GM19239 (cell line): ENCODE results near the gene HS3ST5.

Experiments
- DNase-seq: peaks from one replicate; pipeline ENCODE4 v3.0.0; 2011; ENCODE audit warnings: low spot score; ENCODE audit not compliant: insufficient read length
- FAIRE-seq: peaks from 2 replicates; lab custom pipeline; 2011; peaks lifted over from hg19 to GRCh38; lab: Jason Lieb, UNC

Gene HS3ST5, protein sequence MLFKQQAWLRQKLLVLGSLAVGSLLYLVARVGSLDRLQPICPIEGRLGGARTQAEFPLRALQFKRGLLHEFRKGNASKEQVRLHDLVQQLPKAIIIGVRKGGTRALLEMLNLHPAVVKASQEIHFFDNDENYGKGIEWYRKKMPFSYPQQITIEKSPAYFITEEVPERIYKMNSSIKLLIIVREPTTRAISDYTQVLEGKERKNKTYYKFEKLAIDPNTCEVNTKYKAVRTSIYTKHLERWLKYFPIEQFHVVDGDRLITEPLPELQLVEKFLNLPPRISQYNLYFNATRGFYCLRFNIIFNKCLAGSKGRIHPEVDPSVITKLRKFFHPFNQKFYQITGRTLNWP

DNA sequence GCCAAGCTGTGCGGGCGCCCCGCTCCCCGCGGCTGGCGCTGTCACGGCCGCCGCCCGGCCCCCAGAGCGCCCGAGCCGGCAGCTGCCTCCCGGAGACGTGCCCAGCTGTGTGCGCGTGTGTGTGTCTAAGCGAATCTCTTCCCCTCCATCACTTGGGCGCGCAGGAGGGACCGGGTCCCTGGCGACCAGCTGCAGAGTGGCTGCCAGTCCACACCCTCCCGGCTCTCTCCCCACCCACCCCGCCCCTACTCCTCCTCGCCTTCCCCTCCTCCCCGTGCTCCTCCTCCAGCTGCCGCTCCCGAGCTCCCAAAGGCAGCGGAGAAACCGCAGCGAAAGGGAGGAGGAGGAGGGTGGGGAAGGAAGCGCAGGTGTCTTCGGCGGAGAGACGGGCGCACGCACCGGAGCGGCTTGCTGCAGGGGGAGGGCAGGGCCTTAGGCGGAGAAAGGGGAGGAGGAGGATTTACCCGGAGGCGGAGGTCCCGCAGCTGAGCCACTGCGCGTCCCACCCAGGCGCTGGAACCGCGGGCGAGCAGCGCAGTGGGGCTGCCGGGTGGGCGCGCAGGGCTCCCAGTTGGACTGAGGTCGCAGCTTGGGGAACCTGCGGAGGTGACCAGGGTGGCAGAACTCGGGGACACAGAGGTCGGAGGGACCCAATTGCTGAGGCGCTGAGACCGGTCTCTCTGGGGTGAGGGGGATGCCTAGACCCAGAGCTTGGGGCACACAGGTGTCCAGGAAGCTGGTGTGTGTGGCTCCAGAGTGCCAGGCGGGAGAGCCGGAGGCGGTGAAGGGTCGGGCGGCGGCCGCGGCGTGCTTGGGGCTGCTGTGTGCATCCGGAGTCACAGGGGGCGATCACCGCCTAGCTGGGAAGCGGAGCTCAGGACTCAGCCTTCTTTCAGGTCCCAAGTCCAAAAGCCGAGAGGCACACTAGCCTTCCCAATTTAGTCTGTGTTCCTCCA is at the start of gene HS3ST5:
Gene HS3ST5 (minus strand): TSS at position 198 of the 956 bp plus-strand sequence. CDS start 280,178 bp downstream, outside the sequence.
- no peak for DNase-seq
- no peak for FAIRE-seq

- no peak for DNase-seq
- no peak for FAIRE-seq
These were observed 47.4 kb upstream of the HS3ST5 start for GRCh38 chr6:114390176-114390575.

GRCh38 chr6:114389111-114389510 is 46.3 kb upstream of the HS3ST5 start:
- no peak for FAIRE-seq
- no peak for DNase-seq

DNA sequence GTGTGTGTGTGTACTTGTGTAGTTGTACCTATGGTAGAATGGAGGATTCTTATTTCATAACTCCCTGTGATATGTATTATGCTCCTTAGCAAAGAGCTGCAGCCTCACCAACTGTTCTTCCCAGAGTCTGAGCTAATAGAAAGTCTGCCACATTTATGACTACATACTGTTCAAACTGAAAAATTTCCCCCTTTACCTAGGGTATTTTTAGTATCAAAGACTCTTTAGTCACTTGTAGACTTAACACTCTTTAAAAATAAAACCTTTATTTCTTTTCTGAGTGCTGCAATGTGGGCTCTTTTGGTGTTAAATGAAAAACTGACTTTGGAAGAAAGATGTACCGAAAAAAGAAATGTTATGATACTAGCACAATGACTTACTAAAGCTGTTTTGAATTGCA is 39.6 kb upstream of the HS3ST5 start:
- DNase-seq (no peak), FAIRE-seq (no peak)

- FAIRE-seq (no peak), DNase-seq (no peak)
These were observed 35.1 kb upstream of the HS3ST5 start for GRCh38 chr6:114377881-114378280.

DNA sequence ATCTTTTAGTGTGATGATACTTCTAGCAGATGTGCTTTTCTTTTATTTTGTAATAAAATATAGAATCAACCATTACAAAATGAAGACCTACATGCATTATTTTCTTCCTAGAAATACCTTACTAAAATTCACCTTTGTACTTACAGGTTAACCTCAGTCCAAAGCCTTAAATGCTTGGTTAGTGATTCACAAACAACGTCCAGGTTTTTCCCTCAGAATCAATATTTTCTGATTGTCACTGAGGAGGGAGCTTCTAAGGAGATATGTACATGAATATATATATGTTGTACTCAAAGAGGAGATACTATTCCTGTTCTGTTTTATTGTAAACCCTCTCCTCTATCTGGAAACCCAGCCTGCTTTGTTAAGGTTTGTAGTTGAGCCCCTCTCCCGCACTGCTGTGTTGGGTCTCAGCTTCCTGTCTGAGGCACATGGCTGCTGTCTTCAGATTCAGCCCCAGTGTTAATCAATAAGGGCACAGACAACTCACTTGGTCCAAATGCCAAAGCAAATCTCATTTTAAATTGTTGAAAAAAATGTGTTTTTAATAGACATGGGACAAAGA is 33.9 kb upstream of the HS3ST5 start:
- FAIRE-seq (no peak), DNase-seq (no peak)

- no peak for FAIRE-seq
- DNase-seq = no peak
These were observed 32.8 kb upstream of the HS3ST5 start for GRCh38 chr6:114375541-114376192.

DNA sequence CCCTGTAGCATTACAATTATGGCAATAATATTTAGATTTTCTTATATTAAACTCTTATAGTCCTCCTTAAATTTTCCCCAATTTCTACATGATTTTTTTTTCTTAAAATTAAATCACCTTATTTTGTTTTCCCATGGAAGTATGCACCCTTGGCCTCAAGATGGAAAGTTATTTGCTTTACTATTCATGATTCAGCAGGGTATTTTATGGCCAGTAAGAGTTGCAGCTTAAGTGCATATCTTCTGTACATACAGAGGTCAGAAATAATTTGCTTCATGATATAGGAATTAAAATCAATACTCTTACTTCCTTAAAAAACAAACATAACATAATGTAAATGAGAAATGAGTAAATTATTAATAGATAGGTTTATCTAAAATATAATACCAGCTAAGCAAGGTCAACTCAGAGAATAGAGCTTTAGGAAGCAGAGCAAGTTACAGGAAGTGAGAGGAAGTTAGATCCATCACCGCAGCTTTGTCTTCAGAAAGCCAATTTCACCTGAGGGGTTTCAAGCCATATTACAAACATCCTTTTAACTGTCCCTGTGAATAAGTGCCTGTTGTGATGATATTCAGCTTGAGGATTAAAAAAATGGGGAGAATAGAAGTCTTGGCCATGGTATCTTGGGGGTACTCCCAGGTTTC is 24.6 kb upstream of the HS3ST5 start:
- no peak for FAIRE-seq
- DNase-seq = no peak

DNA sequence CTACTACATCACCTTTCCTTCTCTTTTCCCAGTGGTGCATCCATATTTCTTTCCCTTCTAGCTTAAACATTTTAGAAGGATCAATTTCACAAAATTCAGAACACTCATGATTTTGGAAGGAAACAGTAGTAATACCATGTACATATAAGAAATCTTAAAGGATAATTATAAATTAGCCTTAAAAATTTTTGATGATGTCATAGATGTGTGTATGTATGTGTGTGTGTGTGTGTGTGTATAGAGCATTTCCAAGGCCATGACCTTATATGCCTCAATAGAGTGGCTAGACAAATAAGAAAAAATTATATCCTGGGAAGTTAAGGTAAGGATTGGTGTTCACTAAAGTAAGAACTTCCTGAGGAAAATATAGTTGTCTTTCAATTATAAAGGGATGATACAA is 24.1 kb upstream of the HS3ST5 start:
- DNase-seq = no peak
- no peak for FAIRE-seq

DNA sequence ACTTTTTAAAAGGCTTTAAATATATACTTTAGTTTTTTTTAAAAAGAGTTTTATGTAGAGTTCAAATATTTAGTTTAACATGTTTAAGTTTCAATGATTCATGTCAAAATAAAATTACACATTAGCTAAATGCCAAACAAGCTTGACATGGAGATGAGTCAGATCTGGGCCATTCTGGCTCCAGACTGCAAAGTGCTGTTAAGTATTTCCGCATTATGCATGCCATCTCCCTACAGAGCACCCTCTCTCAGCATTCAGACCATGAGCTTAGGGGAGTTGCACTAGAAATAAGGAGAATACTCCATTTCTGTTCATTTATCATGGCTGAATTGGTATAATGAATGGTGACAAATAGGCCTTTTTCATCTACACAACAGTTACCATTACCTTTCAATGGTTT is 21.5 kb upstream of the HS3ST5 start:
- DNase-seq = no peak
- no peak for FAIRE-seq

DNA sequence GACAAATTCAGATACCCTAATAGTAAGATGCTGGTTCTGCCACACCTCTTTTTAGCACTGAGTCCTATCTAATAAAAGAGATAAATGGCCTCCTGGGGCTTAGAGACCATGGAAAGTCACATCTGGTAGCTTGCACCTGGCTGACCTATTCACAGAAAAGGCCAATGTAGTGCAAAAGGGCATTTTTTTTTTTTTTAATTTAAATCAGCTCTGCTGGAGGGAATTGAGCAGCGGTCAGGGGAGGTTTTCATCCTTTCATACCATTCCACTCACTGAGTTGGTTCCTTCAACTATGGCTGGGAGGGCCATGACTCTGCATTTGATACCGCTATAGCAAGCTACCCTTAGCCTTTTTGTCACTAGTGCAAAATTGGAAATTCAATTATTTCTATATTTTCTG is 20.1 kb upstream of the HS3ST5 start:
- no peak for DNase-seq
- FAIRE-seq = no peak

- no peak for DNase-seq
- no peak for FAIRE-seq
These were observed 19.6 kb upstream of the HS3ST5 start for GRCh38 chr6:114362396-114362795.

GRCh38 chr6:114361036-114361435 is 18.2 kb upstream of the HS3ST5 start:
- DNase-seq (no peak), FAIRE-seq (no peak)

DNA sequence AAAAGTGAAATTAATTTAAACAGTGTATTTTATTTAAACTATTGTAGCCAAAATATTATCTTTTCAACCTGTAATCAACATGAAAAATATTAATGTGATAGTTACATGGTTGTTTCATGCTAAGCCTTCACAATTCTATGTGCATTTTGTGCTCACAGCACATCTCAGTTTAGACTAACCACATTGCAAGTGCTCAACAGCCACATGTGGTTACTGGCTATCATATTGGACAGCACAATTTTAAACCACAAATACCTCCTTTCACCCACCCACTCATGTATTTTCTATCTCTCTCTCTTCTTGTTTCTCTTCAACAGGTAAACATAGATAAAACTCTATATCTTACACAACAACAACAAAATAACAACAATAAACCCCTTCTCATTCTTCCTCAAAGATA is 12.5 kb upstream of the HS3ST5 start:
- FAIRE-seq (no peak), DNase-seq (no peak)

DNA sequence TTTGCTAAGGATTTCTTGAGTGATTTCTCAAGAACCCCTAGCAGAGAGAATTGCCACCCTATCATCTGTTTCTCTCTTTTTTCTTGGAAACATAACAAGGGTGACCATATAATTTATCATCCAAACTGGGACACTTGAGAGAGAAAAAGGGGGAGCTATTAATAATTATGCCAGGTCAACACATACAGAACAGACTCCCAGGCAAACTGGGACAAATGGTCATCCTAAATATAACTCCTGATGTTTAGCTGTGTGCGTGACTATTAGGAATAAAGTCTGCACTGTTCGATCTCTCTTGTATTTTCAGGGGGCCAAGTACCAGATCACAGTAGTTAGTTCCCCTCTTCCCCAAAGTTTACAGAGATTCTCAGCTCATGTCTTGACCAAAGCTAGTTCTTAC is 11.7 kb upstream of the HS3ST5 start:
- DNase-seq (no peak), FAIRE-seq (no peak)

- DNase-seq = no peak
- no peak for FAIRE-seq
These were observed 3.6 kb upstream of the HS3ST5 start for GRCh38 chr6:114346451-114346850.

- FAIRE-seq = no peak
- DNase-seq = no peak
These were observed 2.1 kb upstream of the HS3ST5 start for GRCh38 chr6:114344971-114345275.

- no peak for DNase-seq
- FAIRE-seq = no peak
These were observed 1.6 kb upstream of the HS3ST5 start for GRCh38 chr6:114344246-114344970.

- DNase-seq (no peak), FAIRE-seq (no peak)
These were observed 940 bp upstream of the HS3ST5 start for GRCh38 chr6:114343782-114344144.
